ENCODE data around the gene GRM4.

DNA sequence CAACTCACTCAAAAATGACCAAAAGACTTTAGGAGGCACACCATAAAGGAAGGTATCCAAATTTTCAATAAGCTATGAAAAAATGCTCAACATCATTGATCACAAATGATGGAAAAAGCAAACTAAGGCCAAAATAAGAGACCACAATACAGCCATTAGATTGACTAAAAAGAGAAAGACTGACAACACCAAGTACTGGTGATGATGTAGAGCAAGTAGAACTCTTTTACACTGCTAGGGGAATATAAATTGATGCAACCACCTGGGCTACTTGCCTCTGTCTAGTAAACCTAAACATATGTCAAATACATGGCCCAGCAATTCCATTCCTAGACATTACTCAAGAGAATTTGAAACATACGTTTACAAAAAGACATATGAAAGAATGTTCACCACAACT is 148.6 kb downstream of the GRM4 start:
- TF ChIP-seq, protein P1, sequence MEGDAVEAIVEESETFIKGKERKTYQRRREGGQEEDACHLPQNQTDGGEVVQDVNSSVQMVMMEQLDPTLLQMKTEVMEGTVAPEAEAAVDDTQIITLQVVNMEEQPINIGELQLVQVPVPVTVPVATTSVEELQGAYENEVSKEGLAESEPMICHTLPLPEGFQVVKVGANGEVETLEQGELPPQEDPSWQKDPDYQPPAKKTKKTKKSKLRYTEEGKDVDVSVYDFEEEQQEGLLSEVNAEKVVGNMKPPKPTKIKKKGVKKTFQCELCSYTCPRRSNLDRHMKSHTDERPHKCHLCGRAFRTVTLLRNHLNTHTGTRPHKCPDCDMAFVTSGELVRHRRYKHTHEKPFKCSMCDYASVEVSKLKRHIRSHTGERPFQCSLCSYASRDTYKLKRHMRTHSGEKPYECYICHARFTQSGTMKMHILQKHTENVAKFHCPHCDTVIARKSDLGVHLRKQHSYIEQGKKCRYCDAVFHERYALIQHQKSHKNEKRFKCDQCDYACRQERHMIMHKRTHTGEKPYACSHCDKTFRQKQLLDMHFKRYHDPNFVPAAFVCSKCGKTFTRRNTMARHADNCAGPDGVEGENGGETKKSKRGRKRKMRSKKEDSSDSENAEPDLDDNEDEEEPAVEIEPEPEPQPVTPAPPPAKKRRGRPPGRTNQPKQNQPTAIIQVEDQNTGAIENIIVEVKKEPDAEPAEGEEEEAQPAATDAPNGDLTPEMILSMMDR (IDR thresholded peaks at IDR 0.05), result no peak
- TF ChIP-seq POLR2A (IDR thresholded peaks at IDR 0.05) (no peak), POLR2AphosphoS5 (IDR thresholded peaks at IDR 0.05) (no peak)
